Measurements from ENCODE around the gene KLF4. TPM values are rescaled to one million over a fixed set of nuclear protein-coding genes. Genes with fewer than 3 reads are reported as not detected.

KLF4 gene
- total RNA-seq, 1 experiment from 2014 or later: 4.9 TPM

- no peaks in the 10 kb centered on the region for H3K36me3 Mint-ChIP-seq (ENCODE audit: insufficient read depth, unreplicated experiment)
These were observed 16.8 kb downstream of the KLF4 start for GRCh38 chr9:107472581-107473340.

DNA sequence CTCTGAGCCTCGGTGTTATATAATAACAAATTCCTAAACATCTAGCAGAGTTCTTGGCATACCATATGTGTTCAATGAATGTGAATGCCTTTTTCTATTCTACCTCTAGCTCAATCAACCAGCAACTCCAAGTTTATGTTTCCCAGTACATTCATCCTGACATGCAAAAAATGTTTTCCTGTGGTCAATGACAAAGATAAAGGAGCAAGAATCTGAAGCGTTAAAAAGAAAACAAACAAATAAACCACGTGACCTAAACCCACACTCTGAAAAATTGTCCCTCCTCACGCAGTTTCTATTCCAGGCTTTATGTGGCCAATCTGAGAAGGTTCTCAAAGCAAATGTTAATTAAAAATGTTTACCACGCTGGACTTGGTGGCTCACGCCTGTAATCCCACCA lies 18.0 kb downstream of the KLF4 start:
- DNase-seq: no peak
- no TSS peak for BruUV-seq (replicated peaks)
- no peaks in the 10 kb centered on the region for H3K4me1 Mint-ChIP-seq (ENCODE audit: low read depth, unreplicated experiment)
- H3K4me3 ChIP-seq (ENCODE audit: low read depth, low read length): no peak overlapping the region
- H3K36me3 Mint-ChIP-seq (ENCODE audit: insufficient read depth, unreplicated experiment): no peaks in the 10 kb centered on the region
- POLR2A ChIA-PET: no interaction called here
- H3K36me3 ChIP-seq (ENCODE audit: control insufficient read depth, insufficient read depth, low read length): no peaks in the 10 kb centered on the region
- no peaks in the 10 kb centered on the region for H3K9me3 Mint-ChIP-seq (ENCODE audit: unreplicated experiment)
- no peaks in the 10 kb centered on the region for H3K27me3 Mint-ChIP-seq (ENCODE audit: insufficient read depth, unreplicated experiment)
- no peak for TF ChIP-seq CTCF (IDR thresholded peaks at IDR 0.05; ENCODE audit: insufficient read depth in 1 of 2, low read depth in 1 of 2, low read length in 1 of 2, severe bottlenecking in 1 of 2, unreplicated experiment in 1 of 2)
- no peak overlapping the region for H3K4me3 Mint-ChIP-seq (ENCODE audit: unreplicated experiment)
- H3K27me3 ChIP-seq (replicated peaks; ENCODE audit: control insufficient read depth, insufficient read depth, low read length): no peaks in the 10 kb centered on the region
- CTCF ChIA-PET: interaction anchor here (0.9 kb wide), 1 partner anchor 1092 kb away, joined by 3 read pairs; no protein-coding TSS in a partner anchor
- no peaks in the 10 kb centered on the region for H3K9me3 ChIP-seq
- no peak overlapping the region for H3K27ac Mint-ChIP-seq (ENCODE audit: unreplicated experiment)
- no peaks in the 10 kb centered on the region for H3K4me1 ChIP-seq
- intact Hi-C loops (cut with micrococcal nuclease; ENCODE audit: unreplicated experiment): no loop called here

More at GRCh38 chr9:107472581-107473340, 16.8 kb downstream of the KLF4 start:
- ChIA-PET POLR2A (no interaction called here), CTCF (interaction anchor here (1.4 kb wide), 1 partner anchor 13 kb away, joined by 3 read pairs; no protein-coding TSS in a partner anchor)
- Mint-ChIP-seq H3K4me1 (ENCODE audit: low read depth, unreplicated experiment) (no peaks in the 10 kb centered on the region), H3K27me3 (ENCODE audit: insufficient read depth, unreplicated experiment) (no peaks in the 10 kb centered on the region), H3K4me3 (ENCODE audit: unreplicated experiment) (no peak overlapping the region), H3K27ac (ENCODE audit: unreplicated experiment) (no peak overlapping the region), H3K9me3 (ENCODE audit: unreplicated experiment) (no peaks in the 10 kb centered on the region)
- DNase-seq: no peak
- intact Hi-C loops (cut with micrococcal nuclease; ENCODE audit: unreplicated experiment): no loop called here
- Histone ChIP-seq H3K27me3 (replicated peaks; ENCODE audit: control insufficient read depth, insufficient read depth, low read length) (no peaks in the 10 kb centered on the region), H3K4me3 (ENCODE audit: low read depth, low read length) (no peak overlapping the region), H3K4me1 (no peaks in the 10 kb centered on the region), H3K36me3 (ENCODE audit: control insufficient read depth, insufficient read depth, low read length) (no peaks in the 10 kb centered on the region), H3K9me3 (no peaks in the 10 kb centered on the region)
- BruUV-seq (replicated peaks): no TSS peak
- no peak for TF ChIP-seq CTCF (IDR thresholded peaks at IDR 0.05; ENCODE audit: insufficient read depth in 1 of 2, low read depth in 1 of 2, low read length in 1 of 2, severe bottlenecking in 1 of 2, unreplicated experiment in 1 of 2)

DNA sequence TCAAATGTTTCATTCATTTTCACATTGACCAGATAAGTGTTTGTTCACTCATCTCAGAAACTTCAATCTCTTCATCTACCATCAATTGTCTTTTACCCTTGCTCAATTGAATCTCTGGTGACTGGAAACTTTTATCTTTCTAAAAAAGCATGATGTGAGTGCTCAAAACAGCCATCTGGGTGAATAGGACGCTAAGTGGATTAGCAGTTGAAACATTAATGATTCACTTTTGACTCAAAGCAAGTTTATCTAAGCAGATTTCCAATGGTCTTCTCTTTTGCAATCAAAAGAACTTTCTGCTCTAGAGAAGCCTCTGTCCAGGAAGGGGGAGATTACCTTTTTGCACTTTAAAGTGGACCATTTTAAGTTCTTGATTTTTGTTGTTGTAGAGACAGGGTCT lies 22.2 kb downstream of the KLF4 start:
- POLR2A ChIA-PET: no interaction called here
- Mint-ChIP-seq H3K36me3 (ENCODE audit: insufficient read depth, unreplicated experiment) (peaks cover 4% of the 10 kb centered on the region), H3K27me3 (ENCODE audit: insufficient read depth, unreplicated experiment) (no peaks in the 10 kb centered on the region), H3K9me3 (ENCODE audit: unreplicated experiment) (no peaks in the 10 kb centered on the region), H3K27ac (ENCODE audit: unreplicated experiment) (no peak overlapping the region), H3K4me1 (ENCODE audit: low read depth, unreplicated experiment) (peaks cover 5% of the 10 kb centered on the region), H3K4me3 (ENCODE audit: unreplicated experiment) (no peak overlapping the region)
- BruUV-seq (replicated peaks): no TSS peak
- TF ChIP-seq CTCF (IDR thresholded peaks at IDR 0.05; ENCODE audit: insufficient read depth in 1 of 2, low read depth in 1 of 2, low read length in 1 of 2, severe bottlenecking in 1 of 2, unreplicated experiment in 1 of 2): no peak
- H3K36me3 ChIP-seq (ENCODE audit: control insufficient read depth, insufficient read depth, low read length): no peaks in the 10 kb centered on the region
- 0 out of 2 replicates have a peak, but pooled peaks cover 6% of the 10 kb centered on the region for H3K4me1 ChIP-seq
- H3K9me3 ChIP-seq: no peaks in the 10 kb centered on the region
- intact Hi-C loops (cut with micrococcal nuclease; ENCODE audit: unreplicated experiment): no loop called here
- no peaks in the 10 kb centered on the region for H3K27me3 ChIP-seq (replicated peaks; ENCODE audit: control insufficient read depth, insufficient read depth, low read length)
- H3K4me3 ChIP-seq (ENCODE audit: low read depth, low read length): no peak overlapping the region
- no peak for DNase-seq
- CTCF ChIA-PET: no interaction called here

Measured in Caco-2 (cell line).